Measurements from ENCODE around the gene TMEM151A. TPM values are rescaled to one million over a fixed set of nuclear protein-coding genes. Genes with fewer than 3 reads are reported as not detected.

Gene TMEM151A
- total and polyA plus RNA-seq, 2 experiments from 2014 or later: 1.0 to 4.4 TPM

- DNase-seq (ENCODE audit: low spot score) (no peak), ATAC-seq (no peak)
- Histone ChIP-seq H3K79me2 (replicated peaks; ENCODE audit: insufficient read depth) (no peaks in the 10 kb centered on the region), H3K27ac (ENCODE audit: low read depth) (peak overlapping the region; percentile 76; the same call in 1 of the 2 replicates), H3K36me3 (ENCODE audit: insufficient read depth) (no peaks in the 10 kb centered on the region; the same call in 1 of the 2 replicates), H3F3A (replicated peaks; ENCODE audit: low read depth) (0 out of 2 replicates have a peak, but pooled peaks cover 6% of the 10 kb centered on the region), H3K27me3 (ENCODE audit: insufficient read depth) (no peaks in the 10 kb centered on the region), H3K9me2 (ENCODE audit: insufficient read depth) (no peaks in the 10 kb centered on the region), H3K4me2 (no peak overlapping the region), H3K4me1 (ENCODE audit: insufficient read depth) (peaks cover 16% of the 10 kb centered on the region; the same call in 1 of the 2 replicates), H4K20me1 (replicated peaks; ENCODE audit: insufficient read depth) (no peaks in the 10 kb centered on the region; the same call in 1 of the 2 replicates), H2AFZ (no peak overlapping the region), H3K4me3 (no peak overlapping the region)
- Mint-ChIP-seq H3K27me3 (ENCODE audit: insufficient read depth, low read depth, poor library complexity) (peaks cover 8% of the 10 kb centered on the region), H3K4me3 (no peak overlapping the region; the same call in 2 of the 3 replicates), H3K4me1 (peaks cover 18% of the 10 kb centered on the region), H3K9me3 (no peaks in the 10 kb centered on the region), H3K36me3 (ENCODE audit: low read depth) (peaks cover 19% of the 10 kb centered on the region), H3K27ac (peak overlapping the region; percentile 56; the same call in 1 of the 2 replicates)
- no peak for TF ChIP-seq POLR2AphosphoS5 (IDR thresholded peaks at IDR 0.05; ENCODE audit: low read depth)
- no peak for TF ChIP-seq ZNF114 (CRISPR knock-in tag; IDR thresholded peaks at IDR 0.05)
- TF ChIP-seq EZH2phosphoT487 (IDR thresholded peaks at IDR 0.05; ENCODE audit: unreplicated experiment): no peak
- no peak for TF ChIP-seq ZNF331 (CRISPR knock-in tag; IDR thresholded peaks at IDR 0.05; ENCODE audit: low read depth)
- TF ChIP-seq, protein P1, sequence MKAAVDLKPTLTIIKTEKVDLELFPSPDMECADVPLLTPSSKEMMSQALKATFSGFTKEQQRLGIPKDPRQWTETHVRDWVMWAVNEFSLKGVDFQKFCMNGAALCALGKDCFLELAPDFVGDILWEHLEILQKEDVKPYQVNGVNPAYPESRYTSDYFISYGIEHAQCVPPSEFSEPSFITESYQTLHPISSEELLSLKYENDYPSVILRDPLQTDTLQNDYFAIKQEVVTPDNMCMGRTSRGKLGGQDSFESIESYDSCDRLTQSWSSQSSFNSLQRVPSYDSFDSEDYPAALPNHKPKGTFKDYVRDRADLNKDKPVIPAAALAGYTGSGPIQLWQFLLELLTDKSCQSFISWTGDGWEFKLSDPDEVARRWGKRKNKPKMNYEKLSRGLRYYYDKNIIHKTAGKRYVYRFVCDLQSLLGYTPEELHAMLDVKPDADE (IDR thresholded peaks at IDR 0.05): no peak
- TF ChIP-seq EZH2 (IDR thresholded peaks at IDR 0.05; ENCODE audit: low read depth, unreplicated experiment): no peak
- no peak for TF ChIP-seq JUNB (IDR thresholded peaks at IDR 0.05; ENCODE audit: unreplicated experiment)
- TF ChIP-seq, protein P2, sequence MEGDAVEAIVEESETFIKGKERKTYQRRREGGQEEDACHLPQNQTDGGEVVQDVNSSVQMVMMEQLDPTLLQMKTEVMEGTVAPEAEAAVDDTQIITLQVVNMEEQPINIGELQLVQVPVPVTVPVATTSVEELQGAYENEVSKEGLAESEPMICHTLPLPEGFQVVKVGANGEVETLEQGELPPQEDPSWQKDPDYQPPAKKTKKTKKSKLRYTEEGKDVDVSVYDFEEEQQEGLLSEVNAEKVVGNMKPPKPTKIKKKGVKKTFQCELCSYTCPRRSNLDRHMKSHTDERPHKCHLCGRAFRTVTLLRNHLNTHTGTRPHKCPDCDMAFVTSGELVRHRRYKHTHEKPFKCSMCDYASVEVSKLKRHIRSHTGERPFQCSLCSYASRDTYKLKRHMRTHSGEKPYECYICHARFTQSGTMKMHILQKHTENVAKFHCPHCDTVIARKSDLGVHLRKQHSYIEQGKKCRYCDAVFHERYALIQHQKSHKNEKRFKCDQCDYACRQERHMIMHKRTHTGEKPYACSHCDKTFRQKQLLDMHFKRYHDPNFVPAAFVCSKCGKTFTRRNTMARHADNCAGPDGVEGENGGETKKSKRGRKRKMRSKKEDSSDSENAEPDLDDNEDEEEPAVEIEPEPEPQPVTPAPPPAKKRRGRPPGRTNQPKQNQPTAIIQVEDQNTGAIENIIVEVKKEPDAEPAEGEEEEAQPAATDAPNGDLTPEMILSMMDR (conservative IDR thresholded peaks at IDR 0.05; ENCODE audit: low read depth in 2 of 2): no peak
- TF ChIP-seq, protein P3, sequence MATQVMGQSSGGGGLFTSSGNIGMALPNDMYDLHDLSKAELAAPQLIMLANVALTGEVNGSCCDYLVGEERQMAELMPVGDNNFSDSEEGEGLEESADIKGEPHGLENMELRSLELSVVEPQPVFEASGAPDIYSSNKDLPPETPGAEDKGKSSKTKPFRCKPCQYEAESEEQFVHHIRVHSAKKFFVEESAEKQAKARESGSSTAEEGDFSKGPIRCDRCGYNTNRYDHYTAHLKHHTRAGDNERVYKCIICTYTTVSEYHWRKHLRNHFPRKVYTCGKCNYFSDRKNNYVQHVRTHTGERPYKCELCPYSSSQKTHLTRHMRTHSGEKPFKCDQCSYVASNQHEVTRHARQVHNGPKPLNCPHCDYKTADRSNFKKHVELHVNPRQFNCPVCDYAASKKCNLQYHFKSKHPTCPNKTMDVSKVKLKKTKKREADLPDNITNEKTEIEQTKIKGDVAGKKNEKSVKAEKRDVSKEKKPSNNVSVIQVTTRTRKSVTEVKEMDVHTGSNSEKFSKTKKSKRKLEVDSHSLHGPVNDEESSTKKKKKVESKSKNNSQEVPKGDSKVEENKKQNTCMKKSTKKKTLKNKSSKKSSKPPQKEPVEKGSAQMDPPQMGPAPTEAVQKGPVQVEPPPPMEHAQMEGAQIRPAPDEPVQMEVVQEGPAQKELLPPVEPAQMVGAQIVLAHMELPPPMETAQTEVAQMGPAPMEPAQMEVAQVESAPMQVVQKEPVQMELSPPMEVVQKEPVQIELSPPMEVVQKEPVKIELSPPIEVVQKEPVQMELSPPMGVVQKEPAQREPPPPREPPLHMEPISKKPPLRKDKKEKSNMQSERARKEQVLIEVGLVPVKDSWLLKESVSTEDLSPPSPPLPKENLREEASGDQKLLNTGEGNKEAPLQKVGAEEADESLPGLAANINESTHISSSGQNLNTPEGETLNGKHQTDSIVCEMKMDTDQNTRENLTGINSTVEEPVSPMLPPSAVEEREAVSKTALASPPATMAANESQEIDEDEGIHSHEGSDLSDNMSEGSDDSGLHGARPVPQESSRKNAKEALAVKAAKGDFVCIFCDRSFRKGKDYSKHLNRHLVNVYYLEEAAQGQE (IDR thresholded peaks at IDR 0.05; ENCODE audit: unreplicated experiment): no peak
Observed at GRCh38 chr11:66337103-66337899, 45.6 kb downstream of the TMEM151A start.
